A549 (cell line): ENCODE measurements around the gene PIN1.
"Not testable (repeated sequence)": the region's sequence is repeated elsewhere in the genome, so short reads cannot be mapped to it uniquely, and the experiment has no call there.

Experiments
- BCL3 ChIP-seq: fragments of >200 bp; sonication (Bioruptor Twin); formaldehyde crosslinking; IDR thresholded peaks from 3 replicates; pipeline ENCODE4 v1.6.1; 2016
- CEBPB ChIP-seq, 2 experiments: fragments of >200 bp in 1 of 2; sonication (Bioruptor Twin) in 1 of 2; formaldehyde crosslinking in 1 of 2; IDR thresholded peaks; 2 replicates each; pipeline ENCODE4 v1.6.1; 2012 to 2016
- CTCF ChIP-seq: fragments of >200 bp; sonication (Bioruptor Twin); formaldehyde crosslinking; IDR thresholded peaks from 3 replicates; pipeline ENCODE4 v1.5.1; 2016
- EP300 ChIP-seq, 2 experiments: fragments of >200 bp; sonication (Bioruptor Twin); formaldehyde crosslinking; IDR thresholded peaks; 2 replicates in 1 of 2; 3 replicates in 1 of 2; pipeline ENCODE4 v1.6.1; 2016 to 2017
- MAX ChIP-seq: IDR thresholded peaks from 2 replicates; pipeline ENCODE4 v1.6.1; 2012
- POLR2AphosphoS2 ChIP-seq: conservative IDR thresholded peaks from 2 replicates; pipeline ENCODE4 v1.6.1; 2012; ENCODE audit warnings: low read length, improper control_type of control experiment, inconsistent platforms
- REST ChIP-seq: fragments of 200-600 bp; sonication (generic); IDR thresholded peaks from 2 replicates; pipeline ENCODE4 v1.6.1; 2016; ENCODE audit warnings: antibody characterized with exemption, mild to moderate bottlenecking, moderate library complexity
- RNF2 ChIP-seq: fragments of 200-600 bp; sonication (generic); IDR thresholded peaks from 2 replicates; pipeline ENCODE4 v1.6.1; 2016; ENCODE audit warnings: low read depth, mild to moderate bottlenecking, antibody characterized with exemption, moderate library complexity, borderline replicate concordance
- ZFP36 ChIP-seq: fragments of 450-650 bp; IDR thresholded peaks from 2 replicates; pipeline ENCODE4 v1.6.1; 2014; ENCODE audit warnings: borderline replicate concordance; ENCODE audit not compliant: partially characterized antibody

GRCh38 chr19:9820034-9820433, 15.1 kb upstream of the PIN1 start:
- TF ChIP-seq REST; MAX; RNF2; CTCF; BCL3; EP300 (IDR thresholded peaks at IDR 0.05); ZFP36; POLR2AphosphoS2; CEBPB (IDR thresholded peaks at IDR 0.05): not testable (repeated sequence)
